Measurements from ENCODE around the gene BAIAP2L1. TPM values are rescaled to one million over a fixed set of nuclear protein-coding genes. Genes with fewer than 3 reads are reported as not detected.

BAIAP2L1 gene
- total RNA-seq, 1 donor from 2014 or later = 21.1 TPM

- H3K27ac ChIP-seq = peak overlapping the region; percentile 68
- intact Hi-C loops (cut with DNase I) = no loop called here
- peaks cover 20% of the 10 kb centered on the region for H3K4me1 ChIP-seq
- TF ChIP-seq CTCF (IDR thresholded peaks at IDR 0.05) = no peak
- peak in 1 of 2 donors; percentile 15 for ATAC-seq
- DNase-seq = no peak
- no peak overlapping the region for H3K4me3 ChIP-seq
- H3K36me3 ChIP-seq = no peaks in the 10 kb centered on the region
- no peaks in the 10 kb centered on the region for H3K9me3 ChIP-seq
- no peaks in the 10 kb centered on the region for H3K27me3 ChIP-seq (ENCODE audit: low read depth)
These were observed 46.8 kb downstream of the BAIAP2L1 start for GRCh38 chr7:98354052-98354451.

- Histone ChIP-seq H3K36me3 (no peaks in the 10 kb centered on the region), H3K9me3 (no peaks in the 10 kb centered on the region), H3K4me3 (no peak overlapping the region), H3K27ac (no peak overlapping the region), H3K4me1 (peaks cover 14% of the 10 kb centered on the region), H3K27me3 (ENCODE audit: low read depth) (no peaks in the 10 kb centered on the region)
- ATAC-seq (peak in 1 of 2 donors; percentile 37), DNase-seq (no peak)
- intact Hi-C loops (cut with DNase I) = no loop called here
- no peak for TF ChIP-seq CTCF (IDR thresholded peaks at IDR 0.05)
These were observed 48.3 kb downstream of the BAIAP2L1 start for GRCh38 chr7:98352621-98353020.

- TF ChIP-seq CTCF (IDR thresholded peaks at IDR 0.05) = no peak
- DNase-seq = no peak
- no peak overlapping the region for H3K4me3 ChIP-seq
- no peak for ATAC-seq
- intact Hi-C loops (cut with DNase I) = no loop called here
- H3K36me3 ChIP-seq = no peaks in the 10 kb centered on the region
- no peaks in the 10 kb centered on the region for H3K27me3 ChIP-seq (ENCODE audit: low read depth)
- H3K27ac ChIP-seq = no peak overlapping the region
- H3K9me3 ChIP-seq = no peaks in the 10 kb centered on the region
- H3K4me1 ChIP-seq = peaks cover 8% of the 10 kb centered on the region
These were observed 49.8 kb downstream of the BAIAP2L1 start for GRCh38 chr7:98351136-98351535.

- peak; percentile 80 to 84 for ATAC-seq
- peak; percentile 55 for DNase-seq
- Histone ChIP-seq H3K36me3 (no peaks in the 10 kb centered on the region), H3K27ac (no peak overlapping the region), H3K4me1 (no peaks in the 10 kb centered on the region), H3K27me3 (ENCODE audit: low read depth) (no peaks in the 10 kb centered on the region), H3K9me3 (no peaks in the 10 kb centered on the region), H3K4me3 (no peak overlapping the region)
- intact Hi-C loops (cut with DNase I) = no loop called here
- no peak for TF ChIP-seq CTCF (IDR thresholded peaks at IDR 0.05)
These were observed 52.0 kb downstream of the BAIAP2L1 start for GRCh38 chr7:98348726-98349474.

- Histone ChIP-seq H3K4me3 (no peak overlapping the region), H3K9me3 (no peaks in the 10 kb centered on the region), H3K27ac (no peak overlapping the region), H3K27me3 (ENCODE audit: low read depth) (no peaks in the 10 kb centered on the region), H3K36me3 (no peaks in the 10 kb centered on the region), H3K4me1 (no peaks in the 10 kb centered on the region)
- intact Hi-C loops (cut with DNase I) = no loop called here
- ATAC-seq (no peak), DNase-seq (no peak)
- TF ChIP-seq CTCF (IDR thresholded peaks at IDR 0.05) = no peak
These were observed 54.3 kb downstream of the BAIAP2L1 start for GRCh38 chr7:98346515-98347069.

All from lower lobe of right lung (tissue), 2 donors.